Midbrain (tissue), 1 donor: ENCODE results near the gene JCAD.
"Not testable (repeated sequence)": the region's sequence is repeated elsewhere in the genome, so short reads cannot be mapped to it uniquely, and the experiment has no call there.

Source experiments
- DNase-seq: peaks from one replicate; lab custom pipeline; 2025; lab: John Stamatoyannopoulos, UW

JCAD gene

GRCh38 chr10:29982997-29983648 lies 76.3 kb downstream of the JCAD start:
- DNase-seq = no peak

- no peak for DNase-seq
These were observed 77.9 kb downstream of the JCAD start for GRCh38 chr10:29981510-29981909.

DNA sequence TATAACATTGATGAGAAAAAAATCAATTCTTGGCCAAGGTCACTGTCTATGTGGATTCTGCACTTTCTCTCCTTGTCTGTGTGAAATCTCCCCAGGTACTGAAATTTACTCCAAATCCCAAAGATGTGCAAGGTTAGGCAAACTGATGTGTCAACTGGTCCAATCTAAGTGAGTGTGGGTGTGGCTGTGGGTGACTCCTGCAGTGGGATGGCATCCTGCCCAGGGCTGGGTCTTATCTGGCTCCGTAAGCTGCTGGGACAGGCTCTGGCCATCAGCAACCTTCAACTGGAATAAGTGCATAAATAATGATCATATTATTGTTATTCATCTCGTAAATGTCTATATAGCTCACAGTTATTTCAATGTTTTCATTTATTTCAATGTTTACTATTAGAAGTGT lies 79.3 kb downstream of the JCAD start:
- no peak for DNase-seq

GRCh38 chr10:29979421-29979779 lies 80.0 kb downstream of the JCAD start:
- not testable (repeated sequence) for DNase-seq

DNA sequence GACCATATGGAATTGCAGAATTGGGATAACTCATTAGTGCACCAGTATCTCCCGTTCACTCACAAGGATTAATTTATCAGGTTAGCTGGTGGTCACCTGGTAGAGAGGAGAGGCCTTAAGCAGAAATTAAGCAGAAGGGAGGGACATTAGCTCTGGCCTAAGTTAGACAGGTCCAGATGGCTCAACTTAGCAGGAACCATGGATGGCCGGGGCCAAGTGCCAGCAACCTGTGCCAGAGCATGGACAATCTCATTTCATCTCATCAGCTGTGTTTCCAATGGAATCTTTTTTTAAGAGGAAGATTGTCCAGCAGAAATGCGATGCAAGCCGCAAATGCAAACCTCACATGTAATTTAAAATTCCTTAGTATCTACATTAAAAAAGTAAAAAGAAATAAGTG lies 82.2 kb downstream of the JCAD start:
- DNase-seq = no peak

DNA sequence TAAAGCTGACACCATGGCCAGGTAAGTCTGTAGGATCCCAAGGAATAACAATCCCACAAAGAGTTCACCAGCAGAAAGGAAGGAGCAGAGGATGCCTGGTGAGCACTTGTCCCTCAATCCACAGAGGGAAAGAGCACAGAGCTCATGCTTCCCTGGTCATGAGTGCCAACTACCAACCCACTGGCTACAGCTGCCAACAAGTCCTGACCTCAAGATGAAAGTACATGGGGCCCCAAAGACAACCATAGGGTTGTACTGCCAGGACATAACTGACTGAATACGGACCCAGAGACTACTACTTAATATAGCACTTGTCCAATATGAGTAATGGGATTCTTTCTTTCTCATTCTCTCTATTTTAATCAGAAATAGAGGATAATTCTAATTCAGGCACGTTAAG lies 83.3 kb downstream of the JCAD start:
- no peak for DNase-seq

DNA sequence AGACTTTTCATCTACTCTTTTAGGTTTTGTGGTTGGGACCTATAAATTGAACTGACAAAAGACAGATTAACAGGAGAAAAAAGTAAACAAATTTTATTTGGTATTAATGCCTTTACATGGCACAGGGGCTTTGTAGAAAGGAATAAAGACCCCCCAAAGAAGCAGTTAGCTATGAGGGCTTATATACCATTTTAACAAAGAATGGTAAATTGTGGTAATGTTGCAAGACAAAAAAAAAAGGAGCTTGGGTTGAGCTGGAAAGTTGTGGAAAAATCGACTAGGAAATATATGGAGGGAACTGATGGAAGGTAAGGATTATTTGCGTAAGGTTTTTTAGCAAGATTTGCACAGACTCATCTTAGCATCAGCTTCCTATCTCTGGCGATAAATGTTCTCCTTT lies 84.6 kb downstream of the JCAD start:
- DNase-seq = no peak

- no peak for DNase-seq
These were observed 85.5 kb downstream of the JCAD start for GRCh38 chr10:29973921-29974320.

- DNase-seq = no peak
These were observed 88.8 kb downstream of the JCAD start for GRCh38 chr10:29970576-29970975.

- no peak for DNase-seq
These were observed 89.4 kb downstream of the JCAD start for GRCh38 chr10:29970012-29970396.

DNA sequence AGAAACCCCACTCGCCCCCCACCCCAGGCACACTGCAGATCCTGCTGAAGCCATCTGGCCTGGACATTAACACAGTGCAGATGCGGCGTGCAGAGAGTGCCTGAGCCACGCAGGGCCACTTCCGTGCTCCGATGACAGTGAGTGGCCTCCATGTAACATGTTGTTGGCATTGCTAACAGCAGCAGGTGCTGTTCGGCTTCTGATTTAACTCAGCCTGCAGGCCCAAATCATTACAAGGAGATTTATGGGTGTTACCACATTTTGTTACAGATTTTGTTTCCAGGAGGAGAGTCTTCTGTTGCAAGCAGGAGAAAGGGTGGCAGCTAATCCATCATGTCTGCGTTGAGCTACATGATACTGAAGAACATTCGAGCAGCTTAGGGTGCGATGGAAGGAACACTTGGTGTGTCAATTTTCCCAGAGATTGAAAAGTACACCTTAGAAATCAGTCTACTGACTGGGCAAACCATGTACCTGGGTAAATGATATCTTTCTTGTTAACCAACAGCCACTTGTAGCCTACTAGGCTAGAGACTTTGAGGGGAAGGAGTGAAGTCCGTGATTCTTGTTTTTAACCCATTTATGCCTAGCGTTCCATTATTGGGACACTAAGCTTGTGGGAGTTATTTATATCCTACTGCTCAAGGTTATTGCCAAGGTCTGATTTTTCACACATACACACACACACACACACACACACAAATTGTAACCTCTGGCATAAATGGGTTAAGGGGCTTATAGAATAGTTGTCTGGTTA lies 90.0 kb downstream of the JCAD start:
- DNase-seq = no peak

GRCh38 chr10:29968585-29968984 lies 90.8 kb downstream of the JCAD start:
- no peak for DNase-seq

- DNase-seq = no peak
These were observed 93.1 kb downstream of the JCAD start for GRCh38 chr10:29966269-29966668.
